ENCODE data around the gene TOP1.
A peak's percentile ranks its signal among the peaks of the same experiment; 100 is the strongest.
"Not testable (repeated sequence)": the region's sequence is repeated elsewhere in the genome, so short reads cannot be mapped to it uniquely, and the experiment has no call there.

TOP1 gene

GRCh38 chr20:41094353-41095055 lies 65.9 kb downstream of the TOP1 start:
- DNase-seq (ENCODE audit: low read depth in 2 of 2): no peak

- peak; percentile 17 to 20 for DNase-seq (ENCODE audit: low read depth in 2 of 2)
Observed at GRCh38 chr20:41095110-41095969, 66.7 kb downstream of the TOP1 start.

- DNase-seq (ENCODE audit: low read depth in 2 of 2): no peak
Observed at GRCh38 chr20:41098703-41099250, 70.2 kb downstream of the TOP1 start.

GRCh38 chr20:41100001-41100480 lies 71.4 kb downstream of the TOP1 start:
- DNase-seq (ENCODE audit: low read depth in 2 of 2): no peak

GRCh38 chr20:41101660-41102059 lies 73.0 kb downstream of the TOP1 start:
- DNase-seq (ENCODE audit: low read depth in 2 of 2): no peak

GRCh38 chr20:41108531-41108930 lies 79.9 kb downstream of the TOP1 start:
- DNase-seq (ENCODE audit: low read depth in 2 of 2): no peak

GRCh38 chr20:41110012-41110411 lies 81.4 kb downstream of the TOP1 start:
- no peak for DNase-seq (ENCODE audit: low read depth in 2 of 2)

- DNase-seq (ENCODE audit: low read depth in 2 of 2): no peak
Observed at GRCh38 chr20:41110930-41111577, 82.4 kb downstream of the TOP1 start.

GRCh38 chr20:41111578-41111951 lies 82.9 kb downstream of the TOP1 start:
- DNase-seq (ENCODE audit: low read depth in 2 of 2): no peak

- no peak for DNase-seq (ENCODE audit: low read depth in 2 of 2)
Observed at GRCh38 chr20:41116282-41116956, 87.8 kb downstream of the TOP1 start.

GRCh38 chr20:41118159-41118558 lies 89.5 kb downstream of the TOP1 start:
- DNase-seq (ENCODE audit: low read depth in 2 of 2): not testable (repeated sequence)

GRCh38 chr20:41118632-41119031 lies 90.0 kb downstream of the TOP1 start:
- no peak for DNase-seq (ENCODE audit: low read depth in 2 of 2)

- no peak for DNase-seq (ENCODE audit: low read depth in 2 of 2)
Observed at GRCh38 chr20:41119614-41120561, 91.3 kb downstream of the TOP1 start.

- no peak for DNase-seq (ENCODE audit: low read depth in 2 of 2)
Observed at GRCh38 chr20:41121399-41121798, 92.8 kb downstream of the TOP1 start.

GRCh38 chr20:41123631-41124030 lies 95.0 kb downstream of the TOP1 start:
- no peak for DNase-seq (ENCODE audit: low read depth in 2 of 2)

GRCh38 chr20:41124451-41125094 lies 96.0 kb downstream of the TOP1 start:
- no peak for DNase-seq (ENCODE audit: low read depth in 2 of 2)

- no peak for DNase-seq (ENCODE audit: low read depth in 2 of 2)
Observed at GRCh38 chr20:41125530-41126457, 97.2 kb downstream of the TOP1 start.

- no peak for DNase-seq (ENCODE audit: low read depth in 2 of 2)
Observed at GRCh38 chr20:41126719-41127118, 98.1 kb downstream of the TOP1 start.

- DNase-seq (ENCODE audit: low read depth in 2 of 2): not testable (repeated sequence)
Observed at GRCh38 chr20:41128317-41128716, 99.7 kb downstream of the TOP1 start.

All from stimulated activated CD4-positive, alpha-beta T cell treated with anti-CD3 and anti-CD28 coated beads, Interleukin-12 subunit alpha, Interleukin-12 subunit beta, amount 100 ng/mL, for 24 hours (primary cell).